ENCODE data around the gene RTN4IP1.

The RTN4IP1 gene

DNA sequence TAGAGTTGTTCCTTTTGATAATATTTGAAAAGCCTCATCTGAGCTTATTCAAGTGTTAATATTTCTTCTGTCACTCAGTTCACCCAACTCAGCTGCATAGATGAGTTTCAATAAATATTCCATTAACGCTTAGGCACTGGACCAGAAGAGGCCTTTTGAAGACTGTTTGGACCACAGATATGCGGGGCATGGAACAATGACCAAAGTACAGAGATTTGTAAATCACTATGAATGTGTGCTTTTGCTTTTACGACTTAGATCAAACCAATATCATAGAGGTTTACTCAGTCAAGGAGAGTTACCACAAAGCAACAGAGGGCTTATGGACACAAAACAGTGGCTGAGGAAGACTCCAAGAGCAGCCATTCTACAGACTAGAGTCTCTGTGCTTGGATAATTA, 99.9 kb downstream of the RTN4IP1 start:
- no peak for DNase-seq (ENCODE audit: low read depth, low spot score)
- POLR2A ChIA-PET: no interaction called here
- H3K4me3 ChIP-seq (ENCODE audit: low read depth, low read length): no peak overlapping the region
- no peak for TF ChIP-seq CTCF (IDR thresholded peaks at IDR 0.05; ENCODE audit: insufficient read depth, low read length, missing control alignments)
- CTCF ChIA-PET: interaction anchor here (1.8 to 2.8 kb wide), 2 partner anchors 37 to 84 kb away, joined by 4 to 9 read pairs; no protein-coding TSS in a partner anchor

- ChIA-PET POLR2A (no interaction called here), CTCF (interaction anchor here (0.6 to 2.8 kb wide), 2 partner anchors 38 to 63 kb away, joined by 3 to 9 read pairs; no protein-coding TSS in a partner anchor)
- H3K4me3 ChIP-seq (ENCODE audit: low read depth, low read length): no peak overlapping the region
- no peak for TF ChIP-seq CTCF (IDR thresholded peaks at IDR 0.05; ENCODE audit: insufficient read depth, low read length, missing control alignments)
- no peak for DNase-seq (ENCODE audit: low read depth, low spot score)
These were observed 100.8 kb downstream of the RTN4IP1 start for GRCh38 chr6:106528521-106528920.

- peak; percentile 95 for DNase-seq (ENCODE audit: low read depth, low spot score)
- POLR2A ChIA-PET: no interaction called here
- CTCF ChIA-PET: no interaction called here
- H3K4me3 ChIP-seq (ENCODE audit: low read depth, low read length): no peak overlapping the region
- no peak for TF ChIP-seq CTCF (IDR thresholded peaks at IDR 0.05; ENCODE audit: insufficient read depth, low read length, missing control alignments)
These were observed 101.3 kb downstream of the RTN4IP1 start for GRCh38 chr6:106527979-106528378.

DNA sequence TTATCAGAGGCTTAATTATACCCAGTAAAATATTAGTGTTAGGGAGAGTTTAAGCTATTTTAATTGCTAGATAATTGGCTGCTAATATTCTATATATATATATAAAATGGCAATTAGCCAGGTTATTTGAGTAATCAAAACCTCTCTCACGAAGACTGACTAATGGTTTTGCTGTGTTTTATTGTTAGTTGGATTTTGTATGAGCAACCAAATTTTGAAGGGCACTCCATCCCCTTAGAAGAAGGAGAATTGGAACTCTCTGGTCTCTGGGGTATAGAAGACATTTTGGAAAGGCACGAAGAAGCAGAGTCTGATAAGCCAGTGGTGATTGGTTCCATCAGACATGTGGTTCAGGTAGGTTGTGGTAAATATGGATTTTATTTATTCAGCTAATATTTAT, 102.2 kb downstream of the RTN4IP1 start:
- DNase-seq (ENCODE audit: low read depth, low spot score): no peak
- CTCF ChIA-PET: interaction anchor here (1.1 kb wide), 1 partner anchor 29 kb away, joined by 4 read pairs; no protein-coding TSS in a partner anchor
- no peak for TF ChIP-seq CTCF (IDR thresholded peaks at IDR 0.05; ENCODE audit: insufficient read depth, low read length, missing control alignments)
- POLR2A ChIA-PET: no interaction called here
- H3K4me3 ChIP-seq (ENCODE audit: low read depth, low read length): no peak overlapping the region

- ChIA-PET CTCF (interaction anchor here (1.2 to 2.6 kb wide), 3 partner anchors 11 to 40 kb away, joined by 3 to 9 read pairs (median 3); no protein-coding TSS in a partner anchor), POLR2A (no interaction called here)
- H3K4me3 ChIP-seq (ENCODE audit: low read depth, low read length): no peak overlapping the region
- TF ChIP-seq CTCF (IDR thresholded peaks at IDR 0.05; ENCODE audit: insufficient read depth, low read length, missing control alignments): no peak
- DNase-seq (ENCODE audit: low read depth, low spot score): no peak
These were observed 103.4 kb downstream of the RTN4IP1 start for GRCh38 chr6:106525882-106526275.

DNA sequence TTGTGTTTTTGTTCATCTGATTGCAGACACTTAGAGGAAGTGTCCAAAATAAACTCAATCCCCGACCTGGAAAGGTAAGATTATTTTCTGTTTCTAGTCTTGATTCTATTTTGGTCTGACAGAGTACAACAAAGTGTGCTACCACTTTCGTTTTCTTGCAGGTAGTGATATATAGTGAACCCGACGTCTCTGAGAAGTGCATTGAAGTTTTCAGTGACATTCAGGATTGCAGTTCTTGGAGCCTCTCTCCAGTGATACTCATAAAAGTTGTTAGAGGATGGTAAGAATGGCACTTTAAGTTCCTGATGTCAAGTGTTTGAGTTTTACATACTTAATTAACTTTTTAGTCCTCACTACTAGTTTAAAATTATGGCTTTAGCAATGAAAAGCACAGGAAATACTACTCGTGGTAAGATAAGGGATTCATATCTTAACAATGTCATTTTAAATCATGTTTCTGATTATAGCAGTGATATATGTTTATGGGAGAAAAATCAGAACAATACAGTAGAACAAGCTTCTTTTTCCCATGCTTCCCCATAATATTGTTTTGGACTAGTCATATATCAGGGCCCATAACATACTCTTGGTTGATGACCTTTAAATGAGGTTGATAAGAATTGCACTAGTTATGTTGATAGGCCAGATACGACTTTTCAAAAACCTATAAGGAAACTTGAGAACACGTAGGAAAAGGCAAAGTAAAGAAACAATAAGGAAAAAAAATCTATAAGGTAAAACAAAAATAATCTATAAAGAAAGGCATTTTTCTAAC, 104.0 kb downstream of the RTN4IP1 start:
- H3K4me3 ChIP-seq (ENCODE audit: low read depth, low read length): no peak overlapping the region
- ChIA-PET CTCF (interaction anchor here (1.2 to 2.6 kb wide), 3 partner anchors 11 to 41 kb away, joined by 3 to 9 read pairs (median 3); no protein-coding TSS in a partner anchor), POLR2A (no interaction called here)
- TF ChIP-seq CTCF (IDR thresholded peaks at IDR 0.05; ENCODE audit: insufficient read depth, low read length, missing control alignments): no peak
- no peak for DNase-seq (ENCODE audit: low read depth, low spot score)

All from AG04449 (cell line).